K562 (cell line): ENCODE results near the gene PTRH2. TPM values are rescaled to one million over a fixed set of nuclear protein-coding genes. Genes with fewer than 3 reads are reported as not detected.

Source experiments
- ATAC-seq: fragments of 200-7000 bp; cut with Tn5 transposase; 3 replicates; pipeline ENCODE4 v1.9.1; 2020; ENCODE audit warnings: moderate library complexity
- BruUV-seq: library from RNA; stranded (reverse); fragments of 400-500 nt; replicated peaks from 2 replicates; lab custom pipeline; 2021; lab: Mats Ljungman, UMichigan
- CTCF ChIA-PET: fragments of 300-600 bp; formaldehyde crosslinking; extraction: SDS; loops from one replicate; lab custom pipeline; 2021; ENCODE audit warnings: low intra/inter-chr PET ratio; lab: Yijun Ruan, JAX
- POLR2A ChIA-PET: fragments of 300-600, 350-650 bp; sonication (Branson Sonifier 250); formaldehyde crosslinking; extraction: SDS; loops from one replicate; lab custom pipeline; 2021; ENCODE audit warnings: antibody characterized with exemption, inconsistent platforms; lab: Yijun Ruan, JAX
- DNase-seq, 4 experiments: peaks; one replicate each; pipeline versions ENCODE4 v3.0.0 to v3.0.0-alpha.2; 2011 to 2018; ENCODE audit warnings: low spot score in 3 of 4, mixed read lengths in 3 of 4; ENCODE audit errors: extremely low read depth in 1 of 4
- FAIRE-seq: peaks from 2 replicates; lab custom pipeline; 2011; peaks lifted over from hg19 to GRCh38; lab: Jason Lieb, UNC
- H2AFZ ChIP-seq: 2 replicates; pipeline ENCODE4 v1.6.0; 2011; ENCODE audit warnings: low read depth, low read length, control low read depth, inconsistent platforms
- H3K27ac ChIP-seq: fragments of 200-600 bp; 3 replicates; pipeline ENCODE4 v1.8.0; 2011; ENCODE audit warnings: low read depth, mild to moderate bottlenecking, control low read depth, inconsistent platforms, low read length, moderate library complexity, mixed read lengths; ENCODE audit errors: extremely low read depth
- H3K27me3 ChIP-seq, 2 experiments: fragments of 300-600 bp in 1 of 2; 2 replicates in 1 of 2; 3 replicates in 1 of 2; pipeline versions ENCODE4 v1.6.0 to v1.8.0; 2011; ENCODE audit warnings: inconsistent platforms in 2 of 2, low read length in 2 of 2, mild to moderate bottlenecking in 1 of 2, mixed read lengths in 1 of 2, moderate library complexity in 1 of 2; ENCODE audit not compliant: control insufficient read depth in 2 of 2, insufficient read depth in 2 of 2
- H3K36me3 ChIP-seq: fragments of 300-600 bp; 3 replicates; pipeline ENCODE4 v1.8.0; 2011; ENCODE audit warnings: mild to moderate bottlenecking, low read length, inconsistent platforms; ENCODE audit not compliant: control insufficient read depth, insufficient read depth
- H3K4me1 ChIP-seq, 2 experiments: fragments of 200-600 bp in 1 of 2; replicated peaks in 1 of 2; 2 replicates in 1 of 2; 3 replicates in 1 of 2; pipeline versions ENCODE4 v1.5.1 to v1.8.0; 2011; ENCODE audit warnings: inconsistent platforms in 2 of 2, low read length in 2 of 2, mild to moderate bottlenecking in 1 of 2, mixed read lengths in 1 of 2, moderate library complexity in 1 of 2; ENCODE audit not compliant: control insufficient read depth in 2 of 2, insufficient read depth in 2 of 2
- H3K4me2 ChIP-seq: 2 replicates; pipeline ENCODE4 v1.6.1; 2011; ENCODE audit warnings: low read length, control low read depth, inconsistent platforms, mixed read lengths; ENCODE audit not compliant: insufficient read depth
- H3K4me3 ChIP-seq: fragments of 200-600 bp; sonication (generic), shearing (Covaris generic); 2 replicates; pipeline ENCODE4 v1.5.1; 2016; ENCODE audit warnings: control low read depth, inconsistent platforms
- H3K79me2 ChIP-seq: fragments of 200-600 bp; 3 replicates; pipeline ENCODE4 v1.8.0; 2011; ENCODE audit warnings: low read length, inconsistent platforms; ENCODE audit not compliant: control insufficient read depth, insufficient read depth
- H3K9ac ChIP-seq, 2 experiments: 2 replicates each; pipeline versions ENCODE4 v1.6.0 to v1.6.1; 2011; ENCODE audit warnings: low read depth in 2 of 2, low read length in 2 of 2, control low read depth in 1 of 2, inconsistent platforms in 1 of 2, mild to moderate bottlenecking in 1 of 2, mixed read lengths in 1 of 2; ENCODE audit not compliant: insufficient read depth in 1 of 2
- H3K9me1 ChIP-seq: one replicate; pipeline ENCODE4 v1.6.0; 2011; ENCODE audit warnings: inconsistent platforms, mild to moderate bottlenecking, low read length, moderate library complexity; ENCODE audit not compliant: control insufficient read depth, insufficient read depth
- H3K9me3 ChIP-seq: replicated peaks from 2 replicates; pipeline ENCODE4 v1.5.1; 2011; ENCODE audit warnings: low read depth, low read length, inconsistent platforms; ENCODE audit not compliant: control insufficient read depth, insufficient read depth
- H4K20me1 ChIP-seq: replicated peaks from 2 replicates; pipeline ENCODE4 v1.6.1; 2011; ENCODE audit warnings: low read length, inconsistent platforms, mixed read lengths; ENCODE audit not compliant: control insufficient read depth, insufficient read depth
- ARHGAP35 ChIP-seq: fragments of 450-650 bp; IDR thresholded peaks from 2 replicates; pipeline ENCODE4 v1.6.1; 2018; ENCODE audit not compliant: partially characterized antibody
- CEBPG ChIP-seq, 3 experiments: fragments of 200-800 bp in 1 of 3; sonication (Bioruptor generic) in 1 of 3; sonication (generic) in 1 of 3; formaldehyde crosslinking in 1 of 3; IDR thresholded peaks in 2 of 3; conservative IDR thresholded peaks in 1 of 3; 2 replicates each; pipeline versions ENCODE4 v1.6.1 to v1.8.0; 2016 to 2022; ENCODE audit warnings: missing compliant biosample characterization in 2 of 3, missing genetic modification characterization in 2 of 3, mild to moderate bottlenecking in 1 of 3, missing genetic modification reagents in 1 of 3
- CHD4 ChIP-seq: fragments of 200-600 bp; sonication (generic); IDR thresholded peaks from 3 replicates; pipeline ENCODE4 v1.6.1; 2012; ENCODE audit warnings: low read depth, mild to moderate bottlenecking, mixed read lengths, low read length, inconsistent platforms; ENCODE audit not compliant: insufficient read depth, insufficient replicate concordance, poor library complexity, severe bottlenecking
- CREB3 ChIP-seq: fragments of 450-650 bp; conservative IDR thresholded peaks from 2 replicates; pipeline ENCODE4 v1.6.1; 2016; ENCODE audit warnings: missing genetic modification characterization, low read depth, mild to moderate bottlenecking, missing compliant biosample characterization, moderate library complexity
- CTBP1 ChIP-seq: fragments of 450-650 bp; IDR thresholded peaks from 2 replicates; pipeline ENCODE4 v1.6.1; 2016; ENCODE audit warnings: borderline replicate concordance
- DLX4 ChIP-seq: fragments of 250-450 bp; sonication (Bioruptor Pico); IDR thresholded peaks from 2 replicates; pipeline ENCODE4 v1.6.1; 2021; ENCODE audit warnings: mild to moderate bottlenecking
- GATA2 ChIP-seq: sonication (generic); formaldehyde crosslinking; IDR thresholded peaks from 2 replicates; pipeline ENCODE4 v1.4.0; 2020; ENCODE audit warnings: mild to moderate bottlenecking, missing genetic modification reagents
- NCOR1 ChIP-seq: fragments of 450-650 bp; IDR thresholded peaks from 2 replicates; pipeline ENCODE4 v1.6.1; 2016; ENCODE audit warnings: mild to moderate bottlenecking, moderate library complexity
- PHF8 ChIP-seq: fragments of 200-600 bp; sonication (generic); IDR thresholded peaks from 2 replicates; pipeline ENCODE4 v1.6.1; 2012; ENCODE audit warnings: mixed run types, mild to moderate bottlenecking, inconsistent platforms, low read length, moderate library complexity, borderline replicate concordance
- POLR2G ChIP-seq: fragments of 200-400 bp; formaldehyde crosslinking; IDR thresholded peaks from 2 replicates; pipeline ENCODE4 v1.6.1; 2017; ENCODE audit warnings: low read depth, mild to moderate bottlenecking, antibody characterized with exemption, low read length, moderate library complexity
- THRA ChIP-seq: fragments of 450-650 bp; IDR thresholded peaks from 2 replicates; pipeline ENCODE4 v1.6.1; 2017; ENCODE audit warnings: mild to moderate bottlenecking, moderate library complexity
- THRB ChIP-seq: fragments of 450-650 bp; formaldehyde crosslinking; conservative IDR thresholded peaks from 2 replicates; pipeline ENCODE4 v1.4.0; 2022; ENCODE audit warnings: mild to moderate bottlenecking, missing genetic modification characterization
- USF1 ChIP-seq: sonication (generic); formaldehyde crosslinking; IDR thresholded peaks from 2 replicates; pipeline ENCODE4 v1.9.0; 2022; ENCODE audit warnings: mild to moderate bottlenecking, missing genetic modification reagents
- ZNF184 ChIP-seq: sonication (generic); formaldehyde crosslinking; IDR thresholded peaks from 2 replicates; pipeline ENCODE4 v1.5.0; 2020; ENCODE audit warnings: missing genetic modification reagents
- ZNF584 ChIP-seq: fragments of 200-800 bp; sonication (Bioruptor generic); IDR thresholded peaks from 2 replicates; pipeline ENCODE4 v1.6.1; 2016; ENCODE audit warnings: low read depth, mild to moderate bottlenecking, missing genetic modification characterization, missing compliant biosample characterization
- ZNF830 ChIP-seq: fragments of 250-450 bp; sonication (Bioruptor Pico); IDR thresholded peaks from 2 replicates; pipeline ENCODE4 v1.5.0; 2021; ENCODE audit warnings: mild to moderate bottlenecking
- WGBS: fragments of 100-300 bp; shearing (Covaris generic); methylation state at CpG from one replicate; pipeline ENCODE4 v1.1.6; 2016; ENCODE audit warnings: low coverage, mixed read lengths; ENCODE audit not compliant: insufficient coverage; ENCODE audit errors: missing lambda C conversion rate; 5-methylcytosine and 5-hydroxymethylcytosine counted together
- in situ Hi-C: fragments of 300-500 bp; cut with MboI; formaldehyde crosslinking; loops from 4 replicates; pipeline ENCODE4 v1.15.0; 2018; ENCODE audit warnings: inconsistent platforms, mixed read lengths
- intact Hi-C: fragments of 100-400 bp; cut with micrococcal nuclease; formaldehyde crosslinking; loops from 2 replicates; pipeline ENCODE4 v1.14.2; 2022
- polyA plus RNA-seq, 8 experiments: library from polyadenylated mRNA; depleted of rRNA in 4 of 8; stranded (reverse) in 5 of 8; unstranded in 3 of 8; fragments of >200 nt; fragmentation: Nextera tagmentation in 2 of 8; fragmentation: Illumina TruSeq in 1 of 8; extraction: Ambion mirVana in 2 of 8; extraction: Trizol in 1 of 8; gene quantifications; 2 replicates each; pipeline versions ENCODE4 v1.2.1 to v1.2.3, GENCODE V29; 2011 to 2014; ENCODE audit warnings: inconsistent platforms in 1 of 8, missing spikeins in 1 of 8
- total RNA-seq, 7 experiments: library from RNA; depleted of rRNA in 6 of 7; stranded (reverse); fragments of >200 nt in 6 of 7; fragmentation: Illumina TruSeq in 2 of 7; extraction: Trizol in 2 of 7; gene quantifications; 2 replicates each; pipeline versions ENCODE4 v1.2.1 to v1.2.3, GENCODE V29; 2011 to 2021; ENCODE audit warnings: low replicate concordance in 1 of 7

The PTRH2 gene
- total and polyA plus RNA-seq, 9 of the 15 experiments (the other 6 are each of a cell fraction or from before 2014, with no cell fraction given) = 53.1 to 210 (median 126) TPM

- TF ChIP-seq THRB (CRISPR knock-in tag) = no peak
- no peak for TF ChIP-seq THRA
- no peak for TF ChIP-seq CREB3
- 0 out of 2 replicates have a peak, but pooled peaks have one; percentile 30 for TF ChIP-seq ZNF584 (CRISPR knock-in tag)
- TF ChIP-seq CHD4 = no peak
Observed at GRCh38 chr17:59694344-59694743, 12.9 kb downstream of the PTRH2 start (continued).

- H3K4me2 ChIP-seq = no peak overlapping the region
- intact Hi-C loops = no loop called here
- H3K4me1 ChIP-seq = peaks cover 0 to 29% of the 10 kb centered on the region in 2 experiments; a peak in 2 of 5 replicates
- FAIRE-seq (no peak), ATAC-seq (no peak; the same call in 2 of the 3 replicates), DNase-seq (no peak)
- no TSS peak for BruUV-seq
- no peak overlapping the region for H3K4me3 ChIP-seq
- H3K9ac ChIP-seq = no peak overlapping the region
- in situ Hi-C loops = no loop called here
- H2AFZ ChIP-seq = no peak overlapping the region
- H4K20me1 ChIP-seq = peaks cover 35% of the 10 kb centered on the region
- ChIA-PET CTCF (no interaction called here), POLR2A (interaction anchor here (1.9 kb wide), 1 partner anchor 10 kb away, joined by 9 read pairs; no protein-coding TSS in a partner anchor)
- H3K79me2 ChIP-seq = peaks cover 85% of the 10 kb centered on the region
- H3K9me3 ChIP-seq = no peaks in the 10 kb centered on the region
- no peaks in the 10 kb centered on the region for H3K9me1 ChIP-seq
- H3K27ac ChIP-seq = peak overlapping the region; percentile 8; the same call in 1 of the 3 replicates
- H3K27me3 ChIP-seq = no peaks in the 10 kb centered on the region
- H3K36me3 ChIP-seq = peaks cover 95% of the 10 kb centered on the region
- WGBS = 87% methylated on average over 7 of the region's 7 CpGs
- TF ChIP-seq GATA2 (CRISPR knock-in tag) (no peak), USF1 (no peak), ARHGAP35 (no peak), NCOR1 (no peak), POLR2G (0 out of 2 replicates have a peak, but pooled peaks have one; percentile 15), DLX4 (CRISPR knock-in tag) (no peak), ZNF184 (CRISPR knock-in tag) (no peak), PHF8 (no peak), ZNF830 (CRISPR knock-in tag) (no peak), CEBPG (CRISPR knock-in tag; IDR thresholded peaks at IDR 0.05) (no peak), CEBPG (tag; conservative IDR thresholded peaks at IDR 0.05 in 1 of 2, IDR thresholded peaks at IDR 0.05 in 1 of 2) (no peak), CTBP1 (no peak)
Observed at GRCh38 chr17:59693582-59693981, 13.6 kb downstream of the PTRH2 start.
